ENCODE measurements around the gene UBE2L6.
A peak's percentile ranks its signal among the peaks of the same experiment; 100 is the strongest.

Gene UBE2L6

GRCh38 chr11:57530596-57531507 is 36.6 kb downstream of the UBE2L6 start, which contains the start of gene TIMM10:
TIMM10 (minus strand) TSS chr11:57530754; CDS start chr11:57530189, 565 bp downstream.
- H3K4me1 Mint-ChIP-seq (ENCODE audit: low read depth): peaks cover 30% of the 10 kb centered on the region
- peaks cover 17% of the 10 kb centered on the region for H3K36me3 Mint-ChIP-seq (ENCODE audit: low read depth)
- H3K27ac Mint-ChIP-seq: peak within 1 kb of the TSS; percentile 89
- H3K4me3 Mint-ChIP-seq: peak within 1 kb of the TSS; percentile 91
- no peaks in the 10 kb centered on the region for H3K27me3 Mint-ChIP-seq (ENCODE audit: low read depth)
- DNase-seq (ENCODE audit: low spot score): peak; percentile 94
- H3K9me3 Mint-ChIP-seq: no peaks in the 10 kb centered on the region

GRCh38 chr11:57530215-57530595 is 37.3 kb downstream of the UBE2L6 start:
- peaks cover 17% of the 10 kb centered on the region for H3K36me3 Mint-ChIP-seq (ENCODE audit: low read depth)
- H3K4me3 Mint-ChIP-seq: peak overlapping the region; percentile 91
- no peaks in the 10 kb centered on the region for H3K27me3 Mint-ChIP-seq (ENCODE audit: low read depth)
- H3K27ac Mint-ChIP-seq: peak overlapping the region; percentile 89
- peaks cover 30% of the 10 kb centered on the region for H3K4me1 Mint-ChIP-seq (ENCODE audit: low read depth)
- no peaks in the 10 kb centered on the region for H3K9me3 Mint-ChIP-seq
- DNase-seq (ENCODE audit: low spot score): peak; percentile 12

GRCh38 chr11:57529012-57529411 is 38.5 kb downstream of the UBE2L6 start:
- H3K36me3 Mint-ChIP-seq (ENCODE audit: low read depth): peaks cover 21% of the 10 kb centered on the region

DNA sequence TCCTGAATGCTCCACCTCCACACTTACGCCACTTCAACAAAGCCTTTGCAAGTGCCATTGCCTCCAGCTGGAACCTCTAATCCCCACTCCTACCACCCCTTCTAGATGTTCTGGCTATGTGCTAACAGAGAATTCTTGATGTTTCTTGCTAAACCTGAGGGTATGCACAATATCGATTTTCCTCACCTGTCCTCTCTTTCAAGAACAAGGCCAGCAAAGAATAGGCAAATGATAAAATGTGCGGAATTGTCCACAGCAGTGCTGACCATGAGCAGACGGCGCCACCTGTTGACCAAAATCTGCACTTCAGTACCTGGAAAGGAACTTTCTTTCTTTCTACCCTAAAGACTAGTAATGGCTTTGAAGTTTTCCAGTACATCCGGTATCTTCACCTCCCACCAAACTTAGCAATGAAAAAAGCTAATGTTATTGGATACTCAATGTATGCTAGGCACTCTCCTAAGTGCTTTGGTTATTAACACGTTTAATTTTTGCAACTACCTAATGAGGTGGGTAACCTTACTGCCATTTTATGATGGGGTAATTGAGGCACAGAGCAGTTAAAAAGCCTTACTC is 40.3 kb downstream of the UBE2L6 start:
- H3K4me3 Mint-ChIP-seq: no peak overlapping the region
- peaks cover 30% of the 10 kb centered on the region for H3K4me1 Mint-ChIP-seq (ENCODE audit: low read depth)
- H3K27me3 Mint-ChIP-seq (ENCODE audit: low read depth): no peaks in the 10 kb centered on the region
- H3K27ac Mint-ChIP-seq: no peak overlapping the region
- no peaks in the 10 kb centered on the region for H3K9me3 Mint-ChIP-seq
- DNase-seq (ENCODE audit: low spot score): peak; percentile 37
- peaks cover 19% of the 10 kb centered on the region for H3K36me3 Mint-ChIP-seq (ENCODE audit: low read depth)

More at GRCh38 chr11:57529012-57529411, 38.5 kb downstream of the UBE2L6 start:
- Mint-ChIP-seq H3K27ac (no peak overlapping the region), H3K9me3 (no peaks in the 10 kb centered on the region), H3K4me3 (peak overlapping the region; percentile 11), H3K4me1 (ENCODE audit: low read depth) (peaks cover 30% of the 10 kb centered on the region), H3K27me3 (ENCODE audit: low read depth) (no peaks in the 10 kb centered on the region)
- DNase-seq (ENCODE audit: low spot score): no peak

DNA sequence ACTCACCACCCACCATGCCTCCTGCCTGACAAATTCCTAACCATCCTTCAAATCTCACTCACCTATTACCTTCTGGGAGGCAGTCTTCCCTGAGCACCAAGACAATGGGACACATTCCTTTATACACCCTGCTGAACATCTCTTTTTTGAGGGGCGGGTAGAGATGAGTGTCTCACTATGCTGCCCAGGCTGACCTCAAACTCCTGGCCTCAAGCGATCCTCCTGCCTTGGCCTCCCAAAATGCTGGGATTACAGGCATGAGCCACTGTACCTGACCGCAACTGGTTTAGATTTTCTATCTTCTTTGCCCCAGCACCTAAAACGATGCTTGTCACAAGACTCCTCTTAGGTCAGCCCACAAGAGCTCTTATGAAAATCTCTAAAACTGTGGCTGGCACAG is 44.1 kb downstream of the UBE2L6 start:
- no peak for DNase-seq (ENCODE audit: low spot score)
- peaks cover 11% of the 10 kb centered on the region for H3K4me1 Mint-ChIP-seq (ENCODE audit: low read depth)
- peaks cover 12% of the 10 kb centered on the region for H3K36me3 Mint-ChIP-seq (ENCODE audit: low read depth)
- H3K4me3 Mint-ChIP-seq: no peak overlapping the region
- H3K27ac Mint-ChIP-seq: no peak overlapping the region
- no peaks in the 10 kb centered on the region for H3K27me3 Mint-ChIP-seq (ENCODE audit: low read depth)
- H3K9me3 Mint-ChIP-seq: no peaks in the 10 kb centered on the region

- no peak overlapping the region for H3K4me3 Mint-ChIP-seq
- no peak overlapping the region for H3K27ac Mint-ChIP-seq
- no peaks in the 10 kb centered on the region for H3K27me3 Mint-ChIP-seq (ENCODE audit: low read depth)
- H3K4me1 Mint-ChIP-seq (ENCODE audit: low read depth): peaks cover 2% of the 10 kb centered on the region
- DNase-seq (ENCODE audit: low spot score): no peak
- H3K9me3 Mint-ChIP-seq: no peaks in the 10 kb centered on the region
- peaks cover 6% of the 10 kb centered on the region for H3K36me3 Mint-ChIP-seq (ENCODE audit: low read depth)
Measured at GRCh38 chr11:57521116-57521515, 46.4 kb downstream of the UBE2L6 start.

DNA sequence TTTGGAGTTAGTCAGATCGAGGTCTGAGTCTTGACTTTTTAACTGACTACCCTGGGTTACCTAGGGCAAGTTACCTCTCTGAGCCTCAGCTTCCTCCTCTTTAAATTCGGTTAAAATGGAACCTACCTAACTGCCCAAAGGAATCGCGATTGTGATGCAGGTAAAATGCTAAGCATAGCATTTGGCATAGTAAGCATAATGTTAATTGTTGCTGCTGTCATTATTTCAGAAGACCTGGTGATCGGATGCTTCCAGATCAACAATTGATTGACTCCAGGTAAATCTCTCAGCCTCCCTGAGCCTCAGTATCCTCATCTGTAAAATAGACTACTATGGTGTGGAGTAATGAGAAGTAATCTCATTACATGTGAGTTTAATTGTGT is 51.4 kb downstream of the UBE2L6 start:
- H3K4me3 Mint-ChIP-seq: peak overlapping the region; percentile 99
- no peak for DNase-seq (ENCODE audit: low spot score)
- H3K27ac Mint-ChIP-seq: peak overlapping the region; percentile 89
- H3K9me3 Mint-ChIP-seq: no peaks in the 10 kb centered on the region
- H3K4me1 Mint-ChIP-seq (ENCODE audit: low read depth): peaks cover 25% of the 10 kb centered on the region
- H3K36me3 Mint-ChIP-seq (ENCODE audit: low read depth): peaks cover 10% of the 10 kb centered on the region
- no peaks in the 10 kb centered on the region for H3K27me3 Mint-ChIP-seq (ENCODE audit: low read depth)

GRCh38 chr11:57515332-57516060 is 52.0 kb downstream of the UBE2L6 start, which contains the start of gene SLC43A1:
SLC43A1 (minus strand) TSS chr11:57515702; CDS start chr11:57514111, 1,591 bp downstream.
- Mint-ChIP-seq H3K9me3 (no peaks in the 10 kb centered on the region), H3K27me3 (ENCODE audit: low read depth) (no peaks in the 10 kb centered on the region), H3K27ac (peak within 1 kb of the TSS; percentile 92), H3K4me1 (ENCODE audit: low read depth) (peaks cover 25% of the 10 kb centered on the region), H3K4me3 (peak within 1 kb of the TSS; percentile 99), H3K36me3 (ENCODE audit: low read depth) (peaks cover 10% of the 10 kb centered on the region)
- peak; percentile 46 for DNase-seq (ENCODE audit: low spot score)

- DNase-seq (ENCODE audit: low spot score): peak; percentile 48
- Mint-ChIP-seq H3K27me3 (ENCODE audit: low read depth) (no peaks in the 10 kb centered on the region), H3K4me1 (ENCODE audit: low read depth) (peaks cover 27% of the 10 kb centered on the region), H3K36me3 (ENCODE audit: low read depth) (peaks cover 12% of the 10 kb centered on the region), H3K9me3 (no peaks in the 10 kb centered on the region), H3K27ac (peak overlapping the region; percentile 92), H3K4me3 (peak overlapping the region; percentile 99)
Measured at GRCh38 chr11:57514538-57515331, 52.7 kb downstream of the UBE2L6 start.

- Mint-ChIP-seq H3K27me3 (ENCODE audit: low read depth) (no peaks in the 10 kb centered on the region), H3K4me1 (ENCODE audit: low read depth) (peaks cover 28% of the 10 kb centered on the region), H3K4me3 (peak overlapping the region; percentile 99), H3K27ac (peak overlapping the region; percentile 92), H3K9me3 (no peaks in the 10 kb centered on the region), H3K36me3 (ENCODE audit: low read depth) (peaks cover 14% of the 10 kb centered on the region)
- peak; percentile 18 for DNase-seq (ENCODE audit: low spot score)
Measured at GRCh38 chr11:57513911-57514537, 53.4 kb downstream of the UBE2L6 start.

GRCh38 chr11:57513452-57513795 is 54.0 kb downstream of the UBE2L6 start:
- Mint-ChIP-seq H3K36me3 (ENCODE audit: low read depth) (peaks cover 14% of the 10 kb centered on the region), H3K4me1 (ENCODE audit: low read depth) (peaks cover 28% of the 10 kb centered on the region), H3K27ac (no peak overlapping the region), H3K9me3 (no peaks in the 10 kb centered on the region), H3K27me3 (ENCODE audit: low read depth) (no peaks in the 10 kb centered on the region), H3K4me3 (peak overlapping the region; percentile 99)
- no peak for DNase-seq (ENCODE audit: low spot score)

- Mint-ChIP-seq H3K27me3 (ENCODE audit: low read depth) (no peaks in the 10 kb centered on the region), H3K36me3 (ENCODE audit: low read depth) (peaks cover 16% of the 10 kb centered on the region), H3K9me3 (no peaks in the 10 kb centered on the region), H3K4me1 (ENCODE audit: low read depth) (peaks cover 28% of the 10 kb centered on the region), H3K4me3 (peak overlapping the region; percentile 20), H3K27ac (no peak overlapping the region)
- no peak for DNase-seq (ENCODE audit: low spot score)
Measured at GRCh38 chr11:57512646-57513451, 54.6 kb downstream of the UBE2L6 start.

All from T-helper 2 cell treated with Interferon-gamma antibody and Interleukin-4, amounts not matched to agents 5 μg/mL and 100 μg/mL, for 36 hours (primary cell).